Mesenchymal stem cell (in vitro differentiated cells and primary cell): ENCODE data around the gene STAG3.
"Not testable (repeated sequence)": the region's sequence is repeated elsewhere in the genome, so short reads cannot be mapped to it uniquely, and the experiment has no call there.

Source experiments
- DNase-seq: peaks from one replicate; pipeline ENCODE4 v3.0.0-alpha.2; 2013
- H2AFZ ChIP-seq: one replicate; pipeline ENCODE4 v1.6.1; 2013; ENCODE audit warnings: low read depth, mild to moderate bottlenecking, control low read depth, inconsistent platforms, low read length, moderate library complexity
- H2AK5ac ChIP-seq: 2 replicates; pipeline ENCODE4 v1.6.1; 2013; ENCODE audit warnings: low read length, moderate library complexity, mild to moderate bottlenecking, inconsistent platforms; ENCODE audit not compliant: severe bottlenecking
- H2BK120ac ChIP-seq: one replicate; pipeline ENCODE4 v1.6.1; 2013; ENCODE audit warnings: low read depth, mild to moderate bottlenecking, inconsistent platforms, low read length, moderate library complexity
- H2BK12ac ChIP-seq, 2 experiments: one replicate each; pipeline ENCODE4 v1.6.1; 2013; ENCODE audit warnings: inconsistent platforms in 2 of 2, low read length in 2 of 2, mild to moderate bottlenecking in 2 of 2, moderate library complexity in 2 of 2, control low read depth in 1 of 2
- H2BK15ac ChIP-seq: one replicate; pipeline ENCODE4 v1.6.1; 2013; ENCODE audit warnings: mild to moderate bottlenecking, low read depth, inconsistent platforms; ENCODE audit not compliant: poor library complexity, severe bottlenecking
- H2BK5ac ChIP-seq: 2 replicates; pipeline ENCODE4 v1.6.1; 2013; ENCODE audit warnings: low read depth, mild to moderate bottlenecking, low read length, control low read depth, inconsistent platforms; ENCODE audit not compliant: poor library complexity, severe bottlenecking
- H3K14ac ChIP-seq, 2 experiments: one replicate each; pipeline ENCODE4 v1.6.1; 2013; ENCODE audit warnings: inconsistent platforms in 2 of 2, low read length in 2 of 2, control low read depth in 1 of 2, mild to moderate bottlenecking in 1 of 2, moderate library complexity in 1 of 2
- H3K18ac ChIP-seq, 2 experiments: one replicate each; pipeline ENCODE4 v1.6.1; 2013; ENCODE audit warnings: inconsistent platforms in 2 of 2, low read length in 2 of 2, control low read depth in 1 of 2, low read depth in 1 of 2, mild to moderate bottlenecking in 1 of 2
- H3K23ac ChIP-seq, 2 experiments: one replicate each; pipeline ENCODE4 v1.6.1; 2013; ENCODE audit warnings: inconsistent platforms in 2 of 2, low read length in 2 of 2, mild to moderate bottlenecking in 2 of 2, moderate library complexity in 2 of 2, control low read depth in 1 of 2
- H3K27ac ChIP-seq: 2 replicates; pipeline ENCODE4 v1.5.1; 2013; ENCODE audit warnings: mild to moderate bottlenecking, moderate library complexity, low read length, control low read depth, inconsistent platforms; ENCODE audit not compliant: poor library complexity, severe bottlenecking
- H3K27me3 ChIP-seq, 2 experiments: 2 replicates each; pipeline versions ENCODE4 v1.6.1 to v1.7.0; 2013; ENCODE audit warnings: low read length in 2 of 2, mild to moderate bottlenecking in 2 of 2, moderate library complexity in 2 of 2, control low read depth in 1 of 2, inconsistent platforms in 1 of 2; ENCODE audit not compliant: control insufficient read depth in 1 of 2, insufficient read depth in 1 of 2
- H3K36me3 ChIP-seq, 2 experiments: 2 replicates each; pipeline versions ENCODE4 v1.6.1 to v1.7.0; 2013; ENCODE audit warnings: low read length in 2 of 2, control low read depth in 1 of 2, inconsistent platforms in 1 of 2, low read depth in 1 of 2, mild to moderate bottlenecking in 1 of 2; ENCODE audit not compliant: insufficient read depth in 2 of 2, control insufficient read depth in 1 of 2
- H3K4ac ChIP-seq, 2 experiments: one replicate each; pipeline ENCODE4 v1.6.1; 2013; ENCODE audit warnings: inconsistent platforms in 2 of 2, low read length in 2 of 2, mild to moderate bottlenecking in 2 of 2, moderate library complexity in 2 of 2, control low read depth in 1 of 2, low read depth in 1 of 2
- H3K4me1 ChIP-seq: 2 replicates; pipeline ENCODE4 v1.6.1; 2013; ENCODE audit warnings: low read depth, low read length, control low read depth; ENCODE audit not compliant: control insufficient read depth, insufficient read depth
- H3K4me2 ChIP-seq: 2 replicates; pipeline ENCODE4 v1.6.1; 2013; ENCODE audit warnings: low read length, mild to moderate bottlenecking, inconsistent platforms; ENCODE audit not compliant: poor library complexity, severe bottlenecking
- H3K4me3 ChIP-seq, 2 experiments: 2 replicates each; pipeline versions ENCODE4 v1.5.1 to v1.7.0; 2013; ENCODE audit warnings: low read length in 2 of 2, mild to moderate bottlenecking in 2 of 2, control low read depth in 1 of 2, low read depth in 1 of 2; ENCODE audit not compliant: insufficient read depth in 1 of 2
- H3K79me1 ChIP-seq: replicated peaks from 2 replicates; pipeline ENCODE4 v1.6.1; 2013; ENCODE audit warnings: mild to moderate bottlenecking, control low read depth, low read length, inconsistent platforms; ENCODE audit not compliant: poor library complexity, severe bottlenecking
- H3K9ac ChIP-seq: 2 replicates; pipeline ENCODE4 v1.7.0; 2013; ENCODE audit warnings: mild to moderate bottlenecking, low read length, moderate library complexity
- H3K9me3 ChIP-seq: 2 replicates; pipeline ENCODE4 v1.7.0; 2013; ENCODE audit warnings: mild to moderate bottlenecking, low read length; ENCODE audit not compliant: control insufficient read depth
- H4K8ac ChIP-seq: one replicate; pipeline ENCODE4 v1.6.1; 2013; ENCODE audit warnings: inconsistent platforms, mild to moderate bottlenecking, low read length, moderate library complexity
- H4K91ac ChIP-seq: one replicate; pipeline ENCODE4 v1.6.1; 2013; ENCODE audit warnings: mild to moderate bottlenecking, low read length, inconsistent platforms
- WGBS: methylation state at CpG from one replicate; pipeline ENCODE4 v1.1.7; 2013; ENCODE audit warnings: mixed read lengths; 5-methylcytosine and 5-hydroxymethylcytosine counted together

The STAG3 gene

GRCh38 chr7:100213672-100214071, 36.0 kb downstream of the STAG3 start:
- Histone ChIP-seq H3K4me1 (no peaks in the 10 kb centered on the region), H3K27ac (no peak overlapping the region), H4K91ac (no peak overlapping the region), H3K79me1 (no peaks in the 10 kb centered on the region), H3K23ac (no peak overlapping the region), H2BK12ac (no peak overlapping the region), H2AK5ac (no peak overlapping the region), H3K9ac (no peak overlapping the region), H4K8ac (no peak overlapping the region), H3K18ac (no peak overlapping the region), H2BK15ac (no peak overlapping the region), H3K4me3 (no peak overlapping the region), H2BK5ac (no peak overlapping the region), H2BK120ac (no peak overlapping the region), H3K4ac (no peak overlapping the region), H3K4me2 (no peak overlapping the region), H3K9me3 (no peaks in the 10 kb centered on the region), H3K14ac (no peak overlapping the region), H3K27me3 (peaks cover 4 to 48% of the 10 kb centered on the region in 2 experiments), H2AFZ (no peak overlapping the region), H3K36me3 (no peaks in the 10 kb centered on the region)
- no peak for DNase-seq
- WGBS: 85% methylated on average over 3 of the region's 6 CpGs

- H3K79me1 ChIP-seq, H3K18ac ChIP-seq, H3K4me3 ChIP-seq, H4K91ac ChIP-seq, H2AK5ac ChIP-seq, H4K8ac ChIP-seq, H3K4me1 ChIP-seq, H2BK5ac ChIP-seq, H3K4ac ChIP-seq, H2BK120ac ChIP-seq, H2AFZ ChIP-seq, H2BK15ac ChIP-seq, H3K4me2 ChIP-seq, H3K36me3 ChIP-seq, H2BK12ac ChIP-seq, H3K23ac ChIP-seq, H3K9ac ChIP-seq, H3K27ac ChIP-seq, H3K9me3 ChIP-seq, DNase-seq, H3K14ac ChIP-seq: not testable (repeated sequence)
- 75% methylated on average over 4 of the region's 5 CpGs for WGBS
- H3K27me3 ChIP-seq: peaks cover 4 to 41% of the 10 kb centered on the region in 2 experiments
Observed at GRCh38 chr7:100214356-100214755, 36.6 kb downstream of the STAG3 start.

- H3K4me2 ChIP-seq: no peak overlapping the region
- no peak overlapping the region for H4K91ac ChIP-seq
- H3K36me3 ChIP-seq: peaks cover 0 to 17% of the 10 kb centered on the region in 2 experiments
- no peak overlapping the region for H3K27ac ChIP-seq
- H4K8ac ChIP-seq: no peak overlapping the region
- H2AK5ac ChIP-seq: no peak overlapping the region
- no peak overlapping the region for H2AFZ ChIP-seq
- H3K27me3 ChIP-seq: peaks cover 0 to 27% of the 10 kb centered on the region in 2 experiments
- H3K18ac ChIP-seq: no peak overlapping the region
- H3K79me1 ChIP-seq: no peaks in the 10 kb centered on the region
- no peak overlapping the region for H2BK120ac ChIP-seq
- no peak overlapping the region for H3K4ac ChIP-seq
- peak overlapping the region; percentile 43 for H3K9ac ChIP-seq
- no peaks in the 10 kb centered on the region for H3K4me1 ChIP-seq
- no peaks in the 10 kb centered on the region for H3K9me3 ChIP-seq
- H3K14ac ChIP-seq: no peak overlapping the region
- 90% methylated on average over 4 of the region's 6 CpGs for WGBS
- no peak overlapping the region for H2BK15ac ChIP-seq
- H3K23ac ChIP-seq: no peak overlapping the region
- peak; percentile 38 for DNase-seq
- no peak overlapping the region for H2BK12ac ChIP-seq
- no peak overlapping the region for H2BK5ac ChIP-seq
- no peak overlapping the region for H3K4me3 ChIP-seq
Observed at GRCh38 chr7:100215895-100216294, 38.2 kb downstream of the STAG3 start.

- H3K18ac ChIP-seq: not testable (repeated sequence)
- no CpG with 5 or more reads among the region's 5 CpGs for WGBS
Observed at GRCh38 chr7:100217934-100218333, 40.2 kb downstream of the STAG3 start.

More at GRCh38 chr7:100217934-100218333, 40.2 kb downstream of the STAG3 start:
- not testable (repeated sequence) for H2BK12ac ChIP-seq, H3K79me1 ChIP-seq, H3K9me3 ChIP-seq, H4K8ac ChIP-seq, H3K9ac ChIP-seq, H3K14ac ChIP-seq, H3K4me3 ChIP-seq, H2BK5ac ChIP-seq, H4K91ac ChIP-seq, H3K4me2 ChIP-seq, H2BK120ac ChIP-seq, H3K4me1 ChIP-seq, H2BK15ac ChIP-seq, H2AFZ ChIP-seq, H3K4ac ChIP-seq, H3K23ac ChIP-seq, H2AK5ac ChIP-seq, H3K27ac ChIP-seq
- peaks cover 0 to 38% of the 10 kb centered on the region in 2 experiments for H3K36me3 ChIP-seq
- peak; percentile 43 for DNase-seq
- H3K27me3 ChIP-seq: peaks cover 0 to 11% of the 10 kb centered on the region in 2 experiments
